Measurements from ENCODE around the gene LRIF1.

LRIF1 gene

GRCh38 chr1:110898734-110899457 is 64.8 kb downstream of the LRIF1 start:
- H3K4me3 ChIP-seq (ENCODE audit: low read depth in 1 of 2, low read length in 2 of 2): no peak overlapping the region
- H3K36me3 ChIP-seq (ENCODE audit: control insufficient read depth in 1 of 2, insufficient read depth in 2 of 2, low read length in 2 of 2): peaks cover 0 to 3% of the 10 kb centered on the region in 2 donors
- peaks cover 0 to 1% of the 10 kb centered on the region in 2 donors for H3K4me1 ChIP-seq (ENCODE audit: control insufficient read depth in 1 of 2, insufficient read depth in 2 of 2, low read length in 2 of 2)
- no peaks in the 10 kb centered on the region for H3K9me3 ChIP-seq (ENCODE audit: control insufficient read depth in 1 of 2, low read length in 2 of 2)
- no peak overlapping the region for H3K27ac ChIP-seq (ENCODE audit: low read depth, low read length)
- H3K27me3 ChIP-seq (ENCODE audit: control insufficient read depth in 1 of 2, insufficient read depth in 2 of 2, low read length in 2 of 2): no peaks in the 10 kb centered on the region
- no peak overlapping the region for H3K9ac ChIP-seq (ENCODE audit: low read depth in 1 of 2, low read length in 2 of 2)

- no peak overlapping the region for H3K4me3 ChIP-seq (ENCODE audit: low read depth in 1 of 2, low read length in 2 of 2)
Measured at GRCh38 chr1:110897681-110898080, 66.0 kb downstream of the LRIF1 start.

More at GRCh38 chr1:110897681-110898080, 66.0 kb downstream of the LRIF1 start:
- Histone ChIP-seq H3K4me1 (ENCODE audit: control insufficient read depth in 1 of 2, insufficient read depth in 2 of 2, low read length in 2 of 2) (peaks cover 0 to 5% of the 10 kb centered on the region in 2 donors), H3K36me3 (ENCODE audit: control insufficient read depth in 1 of 2, insufficient read depth in 2 of 2, low read length in 2 of 2) (peaks cover 0 to 3% of the 10 kb centered on the region in 2 donors), H3K9me3 (ENCODE audit: control insufficient read depth in 1 of 2, low read length in 2 of 2) (no peaks in the 10 kb centered on the region), H3K27ac (ENCODE audit: low read depth, low read length) (no peak overlapping the region), H3K9ac (ENCODE audit: low read depth in 1 of 2, low read length in 2 of 2) (no peak overlapping the region), H3K27me3 (ENCODE audit: control insufficient read depth in 1 of 2, insufficient read depth in 2 of 2, low read length in 2 of 2) (no peaks in the 10 kb centered on the region)

Data from duodenal mucosa (tissue), 2 donors.